K562 (cell line): ENCODE results near the gene ADAMTS10. TPM values are rescaled to one million over a fixed set of nuclear protein-coding genes. Genes with fewer than 3 reads are reported as not detected.

ENCODE experiments used
- CTBP1 ChIP-seq: fragments of 450-650 bp; IDR thresholded peaks from 2 replicates; pipeline ENCODE4 v1.6.1; 2016; ENCODE audit warnings: borderline replicate concordance
- L3MBTL2 ChIP-seq: fragments of 450-650 bp; IDR thresholded peaks from 2 replicates; pipeline ENCODE4 v1.6.1; 2016; ENCODE audit warnings: mild to moderate bottlenecking, moderate library complexity
- RAD21 ChIP-seq, 2 experiments: fragments of 250-450 bp in 1 of 2; fragments of 450-650 bp in 1 of 2; sonication (Bioruptor Pico) in 1 of 2; formaldehyde crosslinking in 1 of 2; IDR thresholded peaks in 1 of 2; conservative IDR thresholded peaks in 1 of 2; 2 replicates each; pipeline versions ENCODE4 v1.4.0 to v1.8.0; 2020 to 2022; ENCODE audit warnings: mild to moderate bottlenecking in 2 of 2, moderate library complexity in 1 of 2
- SMAD1 ChIP-seq: fragments of 150-350 bp; IDR thresholded peaks from 2 replicates; pipeline ENCODE4 v1.6.1; 2014; ENCODE audit warnings: low read length, low read depth; ENCODE audit not compliant: partially characterized antibody
- SRSF3 ChIP-seq: fragments of 200-400 bp; formaldehyde crosslinking; IDR thresholded peaks from 2 replicates; pipeline ENCODE4 v1.6.1; 2016; ENCODE audit warnings: mild to moderate bottlenecking, low read length, moderate library complexity; ENCODE audit not compliant: insufficient read depth
- STAG1 ChIP-seq: sonication (generic); formaldehyde crosslinking; IDR thresholded peaks from 2 replicates; pipeline ENCODE4 v1.5.0; 2020; ENCODE audit warnings: missing genetic modification reagents, borderline replicate concordance
- TEAD4 ChIP-seq, 2 experiments: sonication (generic) in 1 of 2; formaldehyde crosslinking in 1 of 2; IDR thresholded peaks; 2 replicates each; pipeline versions ENCODE4 v1.6.1 to v1.8.0; 2012 to 2022; ENCODE audit warnings: borderline replicate concordance in 1 of 2, inconsistent platforms in 1 of 2, low read length in 1 of 2, mild to moderate bottlenecking in 1 of 2, missing genetic modification reagents in 1 of 2
- ZBTB7A ChIP-seq: IDR thresholded peaks from 2 replicates; pipeline ENCODE4 v1.6.1; 2011; ENCODE audit warnings: low read depth, mild to moderate bottlenecking, low read length, moderate library complexity, borderline replicate concordance; ENCODE audit not compliant: control insufficient read depth
- ZNF23 ChIP-seq: fragments of 250-450 bp; sonication (Bioruptor Pico); IDR thresholded peaks from 2 replicates; pipeline ENCODE4 v1.4.0; 2020; ENCODE audit warnings: mild to moderate bottlenecking
- ZNF764 ChIP-seq: fragments of 250-450 bp; sonication (Bioruptor Pico); IDR thresholded peaks from 2 replicates; pipeline ENCODE4 v1.4.0; 2020; ENCODE audit warnings: low read depth, mild to moderate bottlenecking, moderate library complexity
- polyA plus RNA-seq, 8 experiments: library from polyadenylated mRNA; depleted of rRNA in 4 of 8; stranded (reverse) in 5 of 8; unstranded in 3 of 8; fragments of >200 nt; fragmentation: Nextera tagmentation in 2 of 8; fragmentation: Illumina TruSeq in 1 of 8; extraction: Ambion mirVana in 2 of 8; extraction: Trizol in 1 of 8; gene quantifications; 2 replicates each; pipeline versions ENCODE4 v1.2.1 to v1.2.3, GENCODE V29; 2011 to 2014; ENCODE audit warnings: inconsistent platforms in 1 of 8, missing spikeins in 1 of 8
- total RNA-seq, 7 experiments: library from RNA; depleted of rRNA in 6 of 7; stranded (reverse); fragments of >200 nt in 6 of 7; fragmentation: Illumina TruSeq in 2 of 7; extraction: Trizol in 2 of 7; gene quantifications; 2 replicates each; pipeline versions ENCODE4 v1.2.1 to v1.2.3, GENCODE V29; 2011 to 2021; ENCODE audit warnings: low replicate concordance in 1 of 7
- TF ChIP-seq, protein P1 (sequence below): sonication (generic); formaldehyde crosslinking; IDR thresholded peaks from 2 replicates; pipeline ENCODE4 v1.5.0; 2020; ENCODE audit warnings: missing genetic modification reagents
- TF ChIP-seq, protein P2 (sequence below), 2 experiments: fragments of 200-800 bp in 1 of 2; sonication (Bioruptor generic) in 1 of 2; sonication (generic) in 1 of 2; formaldehyde crosslinking in 1 of 2; IDR thresholded peaks in 1 of 2; conservative IDR thresholded peaks in 1 of 2; 2 replicates each; pipeline versions ENCODE4 v1.5.0 to v1.6.1; 2016 to 2020; ENCODE audit warnings: missing compliant biosample characterization in 1 of 2, missing genetic modification characterization in 1 of 2, missing genetic modification reagents in 1 of 2
- TF ChIP-seq, protein P3 (sequence below): sonication (generic); formaldehyde crosslinking; IDR thresholded peaks from 2 replicates; pipeline ENCODE4 v1.8.0; 2022; ENCODE audit warnings: missing genetic modification reagents, mild to moderate bottlenecking, moderate library complexity, borderline replicate concordance

ADAMTS10 gene
- total and polyA plus RNA-seq, 9 of the 15 experiments (the other 6 are each of a cell fraction or from before 2014, with no cell fraction given), result 0.33 to 1.8 (median 0.57) TPM; not detected in 4

DNA sequence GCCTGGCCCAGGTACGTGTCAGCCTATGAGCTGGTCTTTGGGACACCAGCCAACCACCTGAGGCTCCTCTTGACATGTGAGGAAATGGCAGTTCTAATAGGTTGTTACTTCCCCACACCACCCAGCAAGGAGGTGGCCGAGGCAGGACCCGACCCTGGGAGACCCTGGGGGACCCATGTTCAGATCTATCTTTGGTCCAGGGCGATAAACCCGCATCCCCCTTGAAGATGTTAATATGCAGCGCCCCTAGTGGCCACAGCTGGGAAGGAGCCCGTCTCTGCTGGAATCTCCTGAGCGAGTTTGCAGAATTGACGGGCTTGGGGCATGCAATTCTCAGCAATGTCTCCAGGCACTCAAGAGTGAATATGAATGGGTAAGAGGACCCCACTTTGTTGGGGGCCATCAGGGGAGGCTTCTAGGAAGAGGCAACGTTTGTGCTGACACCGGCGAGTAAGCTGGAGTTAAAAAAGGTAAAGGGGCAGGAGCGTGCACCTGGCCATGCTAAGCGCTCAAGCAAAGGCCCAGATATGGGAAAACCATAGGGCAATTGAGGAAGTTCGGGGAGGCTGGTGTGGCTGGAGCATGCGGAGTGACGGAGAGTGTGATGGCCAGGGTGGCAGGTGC is 31.8 kb downstream of the ADAMTS10 start (continued):
- TF ChIP-seq, protein P1, sequence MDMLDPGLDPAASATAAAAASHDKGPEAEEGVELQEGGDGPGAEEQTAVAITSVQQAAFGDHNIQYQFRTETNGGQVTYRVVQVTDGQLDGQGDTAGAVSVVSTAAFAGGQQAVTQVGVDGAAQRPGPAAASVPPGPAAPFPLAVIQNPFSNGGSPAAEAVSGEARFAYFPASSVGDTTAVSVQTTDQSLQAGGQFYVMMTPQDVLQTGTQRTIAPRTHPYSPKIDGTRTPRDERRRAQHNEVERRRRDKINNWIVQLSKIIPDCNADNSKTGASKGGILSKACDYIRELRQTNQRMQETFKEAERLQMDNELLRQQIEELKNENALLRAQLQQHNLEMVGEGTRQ (CRISPR knock-in tag), result no peak
- no peak for TF ChIP-seq ZNF764 (CRISPR knock-in tag)
- TF ChIP-seq, protein P2, sequence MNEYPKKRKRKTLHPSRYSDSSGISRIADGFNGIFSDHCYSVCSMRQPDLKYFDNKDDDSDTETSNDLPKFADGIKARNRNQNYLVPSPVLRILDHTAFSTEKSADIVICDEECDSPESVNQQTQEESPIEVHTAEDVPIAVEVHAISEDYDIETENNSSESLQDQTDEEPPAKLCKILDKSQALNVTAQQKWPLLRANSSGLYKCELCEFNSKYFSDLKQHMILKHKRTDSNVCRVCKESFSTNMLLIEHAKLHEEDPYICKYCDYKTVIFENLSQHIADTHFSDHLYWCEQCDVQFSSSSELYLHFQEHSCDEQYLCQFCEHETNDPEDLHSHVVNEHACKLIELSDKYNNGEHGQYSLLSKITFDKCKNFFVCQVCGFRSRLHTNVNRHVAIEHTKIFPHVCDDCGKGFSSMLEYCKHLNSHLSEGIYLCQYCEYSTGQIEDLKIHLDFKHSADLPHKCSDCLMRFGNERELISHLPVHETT (CRISPR knock-in tag; conservative IDR thresholded peaks at IDR 0.05 in 1 of 2, IDR thresholded peaks at IDR 0.05 in 1 of 2), result no peak
- peak; percentile 60; the same call in 1 of the 2 replicates for TF ChIP-seq L3MBTL2
- TF ChIP-seq ZBTB7A, result 0 out of 2 replicates have a peak, but pooled peaks have one; percentile 23
- no peak for TF ChIP-seq SMAD1
- peak; percentile 26; the same call in 1 of the 2 replicates for TF ChIP-seq STAG1
- TF ChIP-seq ZNF23, result no peak
- TF ChIP-seq TEAD4 (IDR thresholded peaks at IDR 0.05; ENCODE audit: low read length), result 0 out of 2 replicates have a peak, but pooled peaks have one; percentile 34
- no peak for TF ChIP-seq TEAD4 (CRISPR knock-in tag; IDR thresholded peaks at IDR 0.05; ENCODE audit: borderline replicate concordance)
- TF ChIP-seq, protein P3, sequence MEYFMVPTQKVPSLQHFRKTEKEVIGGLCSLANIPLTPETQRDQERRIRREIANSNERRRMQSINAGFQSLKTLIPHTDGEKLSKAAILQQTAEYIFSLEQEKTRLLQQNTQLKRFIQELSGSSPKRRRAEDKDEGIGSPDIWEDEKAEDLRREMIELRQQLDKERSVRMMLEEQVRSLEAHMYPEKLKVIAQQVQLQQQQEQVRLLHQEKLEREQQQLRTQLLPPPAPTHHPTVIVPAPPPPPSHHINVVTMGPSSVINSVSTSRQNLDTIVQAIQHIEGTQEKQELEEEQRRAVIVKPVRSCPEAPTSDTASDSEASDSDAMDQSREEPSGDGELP (CRISPR knock-in tag), result peak; percentile 59
- peak; percentile 49; the same call in 1 of the 2 replicates for TF ChIP-seq CTBP1
- no peak for TF ChIP-seq SRSF3
- peak; percentile 32 to 58; a peak in 3 of 4 replicates for TF ChIP-seq RAD21 (CRISPR knock-in tag; conservative IDR thresholded peaks at IDR 0.05 in 1 of 2, IDR thresholded peaks at IDR 0.05 in 1 of 2)
